H7 (cell line): ENCODE measurements around the gene RAPGEF2. TPM values are rescaled to one million over a fixed set of nuclear protein-coding genes. Genes with fewer than 3 reads are reported as not detected.

ENCODE experiments used
- DNase-seq: peaks from one replicate; pipeline ENCODE4 v3.0.0; 2012
- H3K27me3 ChIP-seq: 2 replicates; pipeline ENCODE4 v1.6.0; 2011; ENCODE audit warnings: mild to moderate bottlenecking, low read length; ENCODE audit not compliant: control insufficient read depth, insufficient read depth
- H3K36me3 ChIP-seq: replicated peaks from 2 replicates; pipeline ENCODE4 v1.5.1; 2011; ENCODE audit warnings: low read length; ENCODE audit not compliant: control insufficient read depth, insufficient read depth
- H3K4me3 ChIP-seq: 2 replicates; pipeline ENCODE4 v1.5.1; 2011; ENCODE audit warnings: low read depth, mild to moderate bottlenecking, control low read depth, low read length, moderate library complexity; ENCODE audit not compliant: insufficient read depth
- total RNA-seq: library from RNA; depleted of rRNA; stranded (reverse); fragments of >200 nt; shearing (Covaris generic); gene quantifications from 2 replicates; pipeline ENCODE4 v1.2.3, GENCODE V29; 2014

Gene RAPGEF2
- total RNA-seq, 1 experiment from 2014 or later, result 33.2 TPM

DNA sequence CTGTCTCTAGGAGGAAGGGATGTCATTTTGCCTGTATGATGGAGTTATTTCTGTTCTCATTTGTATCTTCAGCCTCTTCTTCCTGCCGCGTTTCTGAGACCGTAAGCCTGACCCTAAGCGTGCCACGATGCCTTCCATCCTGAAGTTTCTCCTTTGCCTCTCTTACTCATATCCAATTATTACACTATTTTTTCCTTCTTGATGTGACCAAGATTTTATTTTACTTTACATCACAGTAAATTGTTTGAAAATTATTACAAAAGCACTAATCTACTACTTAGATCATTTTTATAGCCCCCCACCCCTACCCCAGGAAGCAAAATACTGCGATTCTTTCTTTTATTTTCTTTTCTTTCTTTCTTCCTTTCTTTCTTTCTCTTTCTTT is 95.0 kb downstream of the RAPGEF2 start:
- no peaks in the 10 kb centered on the region for H3K27me3 ChIP-seq
- no peak for DNase-seq
- H3K36me3 ChIP-seq, result no peaks in the 10 kb centered on the region
- H3K4me3 ChIP-seq, result no peak overlapping the region

DNA sequence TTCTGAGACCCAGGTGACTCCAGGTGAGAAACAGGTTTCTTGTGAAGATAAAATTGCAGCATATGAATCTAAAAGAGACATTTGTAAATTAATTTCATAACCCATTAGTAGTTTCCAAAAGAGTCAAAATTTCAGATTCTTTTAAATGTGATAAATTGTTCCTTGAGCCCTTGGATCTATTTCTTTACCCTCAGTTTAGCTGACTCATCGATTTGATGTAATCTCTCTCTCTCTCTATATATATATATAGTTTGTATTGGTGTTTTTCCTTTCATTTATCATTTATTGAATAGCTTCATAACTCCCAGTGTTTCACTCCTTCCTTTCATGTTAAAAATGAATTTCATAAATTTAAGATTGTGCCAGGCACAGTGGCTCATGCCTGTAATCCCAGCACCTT is 96.9 kb downstream of the RAPGEF2 start:
- no peak for DNase-seq
- Histone ChIP-seq H3K27me3 (no peaks in the 10 kb centered on the region), H3K36me3 (no peaks in the 10 kb centered on the region), H3K4me3 (no peak overlapping the region)

DNA sequence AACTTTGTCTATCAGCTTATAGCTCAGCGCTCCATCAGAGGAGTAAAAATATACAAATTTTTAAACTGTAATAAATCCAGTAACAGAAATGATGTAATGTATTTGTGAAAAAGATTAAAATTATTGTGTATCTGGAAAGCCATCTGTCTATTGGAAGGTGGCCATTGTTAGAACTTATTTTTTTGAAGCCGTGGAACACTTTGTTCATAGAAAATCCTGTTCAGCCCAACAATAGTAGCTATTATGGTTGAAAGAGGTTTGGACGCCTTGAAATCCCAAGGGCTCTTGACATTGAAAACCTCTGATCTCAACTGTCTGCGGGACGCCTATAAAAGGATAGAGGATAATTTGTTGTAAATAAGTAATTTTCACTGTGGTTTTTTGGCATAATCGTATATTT is 98.3 kb downstream of the RAPGEF2 start:
- no peak for DNase-seq
- no peaks in the 10 kb centered on the region for H3K27me3 ChIP-seq
- H3K36me3 ChIP-seq, result no peaks in the 10 kb centered on the region

DNA sequence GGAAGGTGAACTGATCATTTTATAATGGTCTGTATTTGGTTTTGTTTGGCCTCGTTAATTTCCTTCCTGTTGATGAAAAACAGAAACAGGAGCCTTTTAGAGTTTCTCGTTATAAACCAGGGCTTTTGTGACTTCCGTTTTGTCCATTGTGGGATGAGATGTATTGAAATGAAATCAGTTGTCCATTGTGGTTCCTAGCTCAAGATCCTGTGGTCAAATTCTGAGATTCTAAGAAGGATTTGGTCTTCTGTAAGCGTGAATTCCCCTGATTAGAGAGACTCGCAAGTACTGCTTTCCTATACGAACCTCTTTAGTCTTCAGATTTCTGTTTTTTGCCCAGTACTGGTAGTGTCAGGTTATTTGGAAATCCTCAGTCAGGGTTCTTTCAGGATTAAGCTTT is 101.7 kb downstream of the RAPGEF2 start:
- Histone ChIP-seq H3K36me3 (no peaks in the 10 kb centered on the region), H3K4me3 (no peak overlapping the region), H3K27me3 (no peaks in the 10 kb centered on the region)
- DNase-seq, result no peak

More for the DNA sequence above, 98.3 kb downstream of the RAPGEF2 start:
- no peak overlapping the region for H3K4me3 ChIP-seq

DNA sequence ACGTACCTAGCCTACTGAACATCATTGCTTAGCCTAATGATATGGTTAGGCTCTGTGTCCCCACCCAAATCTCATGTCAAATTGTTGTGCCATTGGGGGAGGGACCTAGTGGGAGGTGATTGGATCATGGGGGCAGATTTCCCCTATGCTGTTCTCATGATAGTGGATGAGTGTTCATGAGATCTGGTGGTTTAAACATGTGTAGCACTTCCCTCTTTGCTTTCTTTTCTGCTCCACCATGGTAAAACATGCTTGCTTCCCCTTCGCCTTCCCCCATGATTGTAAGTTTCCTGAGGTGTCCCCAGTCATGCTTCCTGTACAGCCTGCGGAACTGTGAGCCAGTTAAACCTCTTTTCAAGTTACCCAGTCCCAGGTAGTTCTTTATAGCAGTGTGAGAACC is 102.6 kb downstream of the RAPGEF2 start:
- no peaks in the 10 kb centered on the region for H3K27me3 ChIP-seq
- H3K36me3 ChIP-seq, result no peaks in the 10 kb centered on the region
- no peak for DNase-seq
- no peak overlapping the region for H3K4me3 ChIP-seq

DNA sequence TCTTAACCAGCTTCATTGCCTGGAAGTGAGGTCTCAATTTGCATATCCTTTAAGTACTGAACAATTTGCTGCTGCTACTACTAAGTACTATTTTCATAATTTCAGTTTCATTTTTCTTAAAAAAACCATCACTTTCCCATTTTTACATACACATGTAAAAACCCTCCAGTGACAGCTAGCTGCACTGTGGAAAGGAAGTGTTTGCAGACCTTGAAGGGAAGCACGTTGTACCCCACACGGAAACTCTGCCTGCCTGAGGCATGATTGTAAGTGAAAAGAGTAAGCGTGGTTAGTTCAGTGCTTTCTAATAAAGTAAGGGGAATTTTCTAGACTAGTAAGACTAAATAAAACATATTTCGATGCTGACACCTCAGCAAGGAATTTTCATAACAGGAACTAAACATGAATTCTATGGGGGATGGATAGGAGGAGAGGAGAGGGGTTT is 103.6 kb downstream of the RAPGEF2 start:
- no peaks in the 10 kb centered on the region for H3K36me3 ChIP-seq
- no peak overlapping the region for H3K4me3 ChIP-seq
- DNase-seq, result no peak
- H3K27me3 ChIP-seq, result no peaks in the 10 kb centered on the region

DNA sequence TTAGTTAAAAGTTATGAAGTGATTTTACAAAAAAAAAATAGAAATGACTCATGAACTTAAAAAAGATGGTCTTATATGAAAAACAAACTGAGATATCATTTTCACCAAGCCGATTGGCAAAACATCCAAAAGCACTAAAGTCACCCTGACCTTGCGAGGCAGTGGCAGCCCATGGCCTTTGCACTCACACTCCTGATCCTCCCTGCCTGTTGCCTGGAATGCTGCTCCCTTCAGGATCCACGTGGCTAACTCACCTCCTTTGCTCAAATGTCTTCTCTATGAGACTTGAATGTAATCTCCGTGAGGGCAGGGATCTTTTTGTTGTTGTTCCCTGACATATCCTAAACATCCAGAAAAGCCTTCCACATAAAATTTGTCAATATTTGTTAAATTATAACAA is 106.4 kb downstream of the RAPGEF2 start:
- no peaks in the 10 kb centered on the region for H3K27me3 ChIP-seq
- DNase-seq, result peak; percentile 26
- H3K36me3 ChIP-seq, result no peaks in the 10 kb centered on the region
- H3K4me3 ChIP-seq, result no peak overlapping the region

DNA sequence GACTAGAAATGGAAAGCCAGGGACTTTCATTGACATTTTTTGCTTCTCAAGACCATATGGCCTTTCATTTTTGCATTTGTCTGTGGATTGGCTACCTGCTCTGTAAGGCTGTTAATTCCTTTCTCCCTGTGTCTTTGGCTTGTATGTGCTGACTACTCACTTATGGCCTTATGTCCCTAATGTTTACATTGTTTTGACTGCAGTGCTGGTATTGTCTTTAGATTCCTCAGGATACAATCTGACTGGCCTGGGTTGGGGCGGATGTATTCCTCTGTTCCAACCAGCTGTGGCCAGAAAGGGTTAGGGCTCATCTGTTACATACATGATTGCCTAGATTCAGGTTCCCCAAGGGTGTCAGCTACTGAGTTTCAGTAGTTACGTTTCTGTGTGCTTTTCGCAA is 108.1 kb downstream of the RAPGEF2 start:
- Histone ChIP-seq H3K36me3 (no peaks in the 10 kb centered on the region), H3K27me3 (no peaks in the 10 kb centered on the region), H3K4me3 (no peak overlapping the region)
- DNase-seq, result no peak

DNA sequence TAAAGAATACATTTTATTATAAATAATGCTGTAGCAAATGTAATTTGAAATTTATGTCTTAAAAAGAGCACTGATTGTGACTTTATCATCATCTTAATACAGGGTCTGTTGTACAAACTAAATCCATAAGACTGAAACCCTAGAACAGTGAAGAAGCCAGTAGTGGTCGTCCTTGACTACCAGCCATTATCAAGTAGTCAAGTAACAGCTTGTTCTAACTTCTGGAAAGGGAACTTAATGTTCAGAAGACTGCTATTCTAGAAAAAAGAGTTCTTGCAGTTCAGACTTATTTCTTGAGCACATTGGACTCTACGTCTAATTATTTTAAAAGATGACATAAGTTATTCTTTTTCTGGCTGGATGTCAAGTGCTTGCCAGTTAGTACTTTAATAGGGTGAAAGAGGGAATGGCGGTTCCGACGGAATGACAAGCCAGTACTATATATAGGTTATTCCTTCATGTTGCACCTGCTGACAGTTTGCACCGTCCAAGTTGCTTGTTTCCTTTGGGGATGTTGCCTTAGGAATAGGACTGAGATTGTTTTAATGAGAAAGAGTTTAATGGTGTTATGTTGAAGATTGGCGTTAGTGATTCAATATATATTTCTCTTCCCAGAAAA is 109.9 kb downstream of the RAPGEF2 start:
- DNase-seq, result no peak
- Histone ChIP-seq H3K36me3 (no peaks in the 10 kb centered on the region), H3K4me3 (no peak overlapping the region), H3K27me3 (no peaks in the 10 kb centered on the region)

DNA sequence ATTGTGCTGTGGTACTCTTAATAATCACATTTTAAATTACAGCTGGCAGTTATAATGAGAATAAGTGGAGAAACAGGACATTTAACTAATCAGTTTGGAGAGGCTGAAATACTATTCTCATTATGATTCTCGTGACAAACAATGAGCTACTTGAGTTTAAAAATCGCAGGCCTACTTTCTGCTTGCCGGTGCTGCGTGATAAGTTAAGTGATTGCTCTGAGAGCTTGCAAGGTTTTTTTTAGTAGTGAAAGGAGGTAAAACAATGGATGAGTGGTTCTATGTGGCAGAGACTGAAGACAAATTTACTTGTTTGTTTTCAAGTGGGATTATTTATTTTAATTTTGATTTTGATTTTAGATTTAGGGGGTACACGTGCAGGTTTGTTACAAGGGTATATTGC is 114.0 kb downstream of the RAPGEF2 start:
- DNase-seq, result no peak
- no peak overlapping the region for H3K4me3 ChIP-seq
- H3K36me3 ChIP-seq, result no peaks in the 10 kb centered on the region
- H3K27me3 ChIP-seq, result no peaks in the 10 kb centered on the region

DNA sequence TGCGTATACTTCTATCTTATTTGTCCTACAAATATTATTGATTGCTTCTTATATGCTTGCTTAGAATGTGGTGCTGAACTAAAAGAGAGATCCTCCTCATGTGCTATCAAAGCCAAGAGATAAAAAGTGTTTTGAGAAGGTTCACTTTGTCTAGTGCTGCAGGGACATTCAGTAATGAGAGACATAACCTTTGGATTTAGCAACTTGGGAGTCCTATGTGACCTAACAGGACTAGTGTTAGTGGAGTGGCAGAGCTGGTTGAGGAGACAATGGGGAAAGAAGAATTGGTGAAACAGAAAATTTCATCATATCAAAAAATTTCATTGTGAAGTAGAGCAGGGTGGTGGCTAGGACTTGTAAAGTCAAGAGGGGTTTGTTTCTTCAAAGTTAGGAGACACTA is 117.0 kb downstream of the RAPGEF2 start:
- no peak overlapping the region for H3K4me3 ChIP-seq
- DNase-seq, result no peak
- no peaks in the 10 kb centered on the region for H3K36me3 ChIP-seq
- H3K27me3 ChIP-seq, result no peaks in the 10 kb centered on the region

DNA sequence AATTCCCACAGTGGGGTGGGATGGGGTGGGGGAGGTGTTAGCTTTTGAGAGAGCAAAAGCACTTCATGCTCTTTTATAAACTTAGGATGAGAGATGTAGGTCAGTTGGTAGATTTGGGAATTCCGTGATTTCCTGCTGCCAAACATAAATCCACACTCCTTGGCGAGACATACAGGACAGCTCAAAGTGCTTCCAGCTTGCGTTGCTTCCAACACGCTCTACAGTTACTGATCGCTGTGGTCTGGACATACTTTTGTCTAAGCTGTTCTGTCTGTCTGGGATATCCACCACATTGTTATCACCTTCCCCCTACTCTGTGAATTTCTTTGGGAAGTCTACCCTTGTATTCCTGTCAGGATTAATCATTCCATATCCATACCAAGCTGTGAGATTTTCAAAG is 117.5 kb downstream of the RAPGEF2 start:
- H3K27me3 ChIP-seq, result no peaks in the 10 kb centered on the region
- no peak for DNase-seq
- H3K36me3 ChIP-seq, result no peaks in the 10 kb centered on the region
- H3K4me3 ChIP-seq, result no peak overlapping the region

DNA sequence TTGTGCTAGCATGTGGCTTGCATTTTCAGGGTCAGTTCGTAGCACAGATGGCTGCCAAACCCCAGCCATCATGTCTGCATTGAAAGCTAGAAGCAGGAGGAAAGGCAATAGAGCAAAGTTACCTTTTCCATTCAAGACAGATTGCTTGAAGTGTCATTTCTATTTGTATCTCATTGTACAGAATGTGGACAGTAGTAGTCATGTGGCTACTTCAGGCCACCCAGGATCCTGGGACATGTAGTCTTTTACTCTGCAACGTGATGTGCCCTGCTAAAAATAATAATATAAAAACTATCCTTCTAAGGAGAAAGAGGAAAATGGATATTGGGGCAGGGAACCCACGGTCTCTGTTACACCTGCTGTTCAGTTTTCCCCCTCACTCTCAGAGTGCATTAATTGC is 118.4 kb downstream of the RAPGEF2 start:
- DNase-seq, result no peak
- Histone ChIP-seq H3K4me3 (no peak overlapping the region), H3K27me3 (no peaks in the 10 kb centered on the region), H3K36me3 (no peaks in the 10 kb centered on the region)

DNA sequence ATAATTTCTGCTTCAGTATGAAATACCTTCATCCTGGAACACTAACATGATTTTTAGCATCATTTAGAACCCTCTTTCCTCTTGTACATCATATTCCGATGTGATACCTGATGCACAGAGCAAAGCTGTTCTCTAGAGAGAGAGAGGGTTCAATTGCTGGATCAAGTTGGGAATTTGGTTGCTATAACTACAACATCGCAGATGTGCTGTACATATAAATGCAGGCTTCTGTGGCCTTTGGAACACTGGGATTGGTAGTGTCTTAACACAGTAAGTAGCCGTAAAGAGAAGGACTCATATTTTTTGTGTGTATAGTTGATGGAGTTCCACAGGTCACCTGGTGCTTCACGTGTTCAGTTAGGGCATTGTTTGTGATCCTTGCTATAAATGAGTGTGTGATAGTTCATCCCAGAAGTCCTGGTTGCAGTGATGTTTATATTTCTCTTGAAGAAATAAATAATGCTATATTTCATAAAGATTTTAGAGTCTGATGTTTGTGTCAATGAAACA is 119.2 kb downstream of the RAPGEF2 start:
- DNase-seq, result no peak
- no peaks in the 10 kb centered on the region for H3K36me3 ChIP-seq
- no peak overlapping the region for H3K4me3 ChIP-seq

DNA sequence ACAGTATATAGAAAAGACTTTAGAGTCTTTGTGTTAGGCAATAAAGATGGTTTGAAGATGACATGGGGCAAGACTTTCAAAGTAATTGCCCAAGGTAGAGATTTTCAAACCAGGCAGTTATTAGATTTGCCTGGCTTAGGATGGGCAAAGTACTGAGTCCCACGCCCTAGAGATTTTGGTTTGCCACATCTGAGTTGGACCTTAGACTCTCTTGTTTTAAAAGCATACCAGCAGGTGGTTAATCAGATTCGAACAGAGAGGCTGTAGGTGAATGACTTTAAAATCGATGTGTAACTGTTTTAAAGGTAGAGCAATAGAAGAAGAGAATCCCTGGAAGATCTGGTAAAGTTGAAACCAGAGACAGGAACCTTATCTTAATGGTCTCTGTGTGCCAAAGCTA is 121.5 kb downstream of the RAPGEF2 start:
- H3K27me3 ChIP-seq, result no peaks in the 10 kb centered on the region
- no peak for DNase-seq
- H3K36me3 ChIP-seq, result no peaks in the 10 kb centered on the region
- no peak overlapping the region for H3K4me3 ChIP-seq

More for the DNA sequence above, 119.2 kb downstream of the RAPGEF2 start:
- no peaks in the 10 kb centered on the region for H3K27me3 ChIP-seq

DNA sequence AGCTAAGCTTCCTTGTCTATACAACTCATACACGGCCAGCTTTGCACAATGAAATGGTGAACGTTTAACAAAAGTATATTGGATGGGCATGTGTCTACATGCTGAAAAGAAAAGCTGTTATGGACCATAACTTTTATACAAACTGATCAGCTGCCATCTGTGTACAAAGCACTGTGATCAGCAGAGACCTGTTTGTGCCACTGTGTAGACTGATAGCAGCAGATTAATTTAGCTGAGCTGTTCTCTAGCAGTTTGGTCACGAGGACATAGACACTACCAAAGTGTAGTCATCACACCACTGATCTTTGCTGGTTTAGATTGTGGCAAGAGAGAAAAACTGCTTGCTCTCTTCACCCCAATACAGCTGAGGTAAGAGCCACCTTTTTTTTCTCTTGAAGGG is 124.5 kb downstream of the RAPGEF2 start:
- Histone ChIP-seq H3K4me3 (no peak overlapping the region), H3K27me3 (no peaks in the 10 kb centered on the region), H3K36me3 (no peaks in the 10 kb centered on the region)
- DNase-seq, result no peak
